BJ (cell line): Measurements from ENCODE around the gene ELOVL5. TPM values are rescaled to one million over a fixed set of nuclear protein-coding genes. Genes with fewer than 3 reads are reported as not detected.
A peak's percentile ranks its signal among the peaks of the same experiment; 100 is the strongest.

Experiments used
- CTCF ChIA-PET: fragments of 350-600 bp; formaldehyde crosslinking; extraction: SDS; loops from one replicate; lab custom pipeline; 2021; ENCODE audit warnings: antibody characterized with exemption, inconsistent platforms; lab: Yijun Ruan, JAX
- POLR2A ChIA-PET: fragments of 300-600 bp; sonication (Branson Sonifier 250); formaldehyde crosslinking; extraction: SDS; loops from one replicate; lab custom pipeline; 2021; ENCODE audit warnings: antibody characterized with exemption; lab: Charles Lee
- DNase-seq: peaks from one replicate; pipeline ENCODE4 v3.0.0-alpha.2; 2011; ENCODE audit warnings: low read depth
- H3K27me3 ChIP-seq: 2 replicates; pipeline ENCODE4 v1.6.0; 2011; ENCODE audit warnings: low read length; ENCODE audit not compliant: control insufficient read depth, insufficient read depth
- H3K36me3 ChIP-seq: 2 replicates; pipeline ENCODE4 v1.5.1; 2011; ENCODE audit warnings: low read length; ENCODE audit not compliant: control insufficient read depth, insufficient read depth
- H3K4me3 ChIP-seq: 2 replicates; pipeline ENCODE4 v1.5.1; 2011; ENCODE audit warnings: low read depth, mild to moderate bottlenecking, control low read depth, low read length
- polyA plus RNA-seq: library from polyadenylated mRNA; depleted of rRNA; stranded (reverse); fragments of >200 nt; gene quantifications from 2 replicates; pipeline ENCODE4 v1.2.3, GENCODE V29; 2011
- TF ChIP-seq, protein P1 (sequence below): IDR thresholded peaks from 2 replicates; pipeline ENCODE4 v1.5.1; 2011; ENCODE audit warnings: low read depth, mild to moderate bottlenecking, control low read depth, inconsistent platforms, low read length, moderate library complexity; ENCODE audit not compliant: insufficient read depth

ELOVL5 gene
- polyA plus RNA-seq, 1 experiment = 88.5 TPM

DNA sequence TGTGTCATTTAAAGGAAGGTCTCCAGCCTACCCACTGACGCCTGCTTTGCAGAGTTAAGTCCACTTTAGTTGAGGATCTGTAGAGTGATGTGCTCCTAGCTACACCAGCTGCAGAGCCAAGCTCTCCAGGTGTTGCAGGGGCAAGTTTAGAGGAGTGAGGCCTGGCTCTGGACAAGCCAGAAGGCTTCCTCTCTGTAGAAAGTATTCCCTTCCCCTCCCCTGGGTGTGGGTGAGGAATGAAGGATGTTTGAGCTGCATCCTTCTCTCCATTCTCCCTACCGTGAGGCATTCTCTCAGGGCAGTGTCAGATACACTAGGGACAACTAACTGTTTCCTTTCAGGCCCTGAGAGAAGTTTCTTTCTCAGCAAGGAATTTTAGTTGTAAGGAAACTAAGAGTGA, 66.5 kb downstream of the ELOVL5 start:
- Histone ChIP-seq H3K36me3 (peaks cover 3% of the 10 kb centered on the region; the same call in 1 of the 2 replicates), H3K4me3 (no peak overlapping the region), H3K27me3 (no peaks in the 10 kb centered on the region)
- CTCF ChIA-PET = no interaction called here
- DNase-seq = no peak
- POLR2A ChIA-PET = no interaction called here
- TF ChIP-seq, protein P1, sequence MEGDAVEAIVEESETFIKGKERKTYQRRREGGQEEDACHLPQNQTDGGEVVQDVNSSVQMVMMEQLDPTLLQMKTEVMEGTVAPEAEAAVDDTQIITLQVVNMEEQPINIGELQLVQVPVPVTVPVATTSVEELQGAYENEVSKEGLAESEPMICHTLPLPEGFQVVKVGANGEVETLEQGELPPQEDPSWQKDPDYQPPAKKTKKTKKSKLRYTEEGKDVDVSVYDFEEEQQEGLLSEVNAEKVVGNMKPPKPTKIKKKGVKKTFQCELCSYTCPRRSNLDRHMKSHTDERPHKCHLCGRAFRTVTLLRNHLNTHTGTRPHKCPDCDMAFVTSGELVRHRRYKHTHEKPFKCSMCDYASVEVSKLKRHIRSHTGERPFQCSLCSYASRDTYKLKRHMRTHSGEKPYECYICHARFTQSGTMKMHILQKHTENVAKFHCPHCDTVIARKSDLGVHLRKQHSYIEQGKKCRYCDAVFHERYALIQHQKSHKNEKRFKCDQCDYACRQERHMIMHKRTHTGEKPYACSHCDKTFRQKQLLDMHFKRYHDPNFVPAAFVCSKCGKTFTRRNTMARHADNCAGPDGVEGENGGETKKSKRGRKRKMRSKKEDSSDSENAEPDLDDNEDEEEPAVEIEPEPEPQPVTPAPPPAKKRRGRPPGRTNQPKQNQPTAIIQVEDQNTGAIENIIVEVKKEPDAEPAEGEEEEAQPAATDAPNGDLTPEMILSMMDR = no peak

DNA sequence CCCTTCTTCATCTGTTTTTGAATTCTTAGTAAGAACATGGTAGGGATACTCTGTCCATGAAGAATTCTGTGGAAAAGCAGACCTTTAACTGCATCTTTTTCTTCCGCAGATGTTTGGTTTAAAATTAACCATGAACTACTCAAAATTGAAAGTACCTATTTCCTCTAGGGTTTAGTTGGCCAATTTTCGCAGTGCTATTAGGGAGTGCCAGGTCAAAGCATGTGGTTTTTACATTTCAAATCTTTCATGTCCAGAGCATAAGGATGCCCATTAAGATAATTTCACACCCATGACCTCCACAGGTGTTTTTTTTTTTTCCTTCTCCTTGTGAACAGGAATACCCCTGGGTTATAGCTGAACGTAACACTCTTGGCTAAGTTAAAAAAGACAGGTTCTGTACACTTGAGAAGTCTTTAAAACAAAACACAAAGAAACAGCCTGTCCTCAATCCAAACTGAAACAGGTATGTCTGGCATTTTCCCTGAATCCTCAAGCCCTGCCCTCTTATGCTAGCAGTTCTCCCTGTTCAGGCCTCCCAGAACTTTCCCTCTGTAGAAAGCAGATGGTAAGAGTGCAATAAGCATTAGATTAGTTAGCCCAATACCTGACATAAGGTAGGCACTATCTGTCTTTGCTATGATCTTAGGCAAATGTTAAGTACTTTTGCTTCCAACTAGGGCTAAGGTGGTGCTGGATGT, 67.1 kb downstream of the ELOVL5 start:
- peaks cover 3% of the 10 kb centered on the region; the same call in 1 of the 2 replicates for H3K36me3 ChIP-seq
- CTCF ChIA-PET = interaction anchor here (0.9 kb wide), 1 partner anchor 11 kb away, joined by 3 read pairs; no protein-coding TSS in a partner anchor
- POLR2A ChIA-PET = no interaction called here

DNA sequence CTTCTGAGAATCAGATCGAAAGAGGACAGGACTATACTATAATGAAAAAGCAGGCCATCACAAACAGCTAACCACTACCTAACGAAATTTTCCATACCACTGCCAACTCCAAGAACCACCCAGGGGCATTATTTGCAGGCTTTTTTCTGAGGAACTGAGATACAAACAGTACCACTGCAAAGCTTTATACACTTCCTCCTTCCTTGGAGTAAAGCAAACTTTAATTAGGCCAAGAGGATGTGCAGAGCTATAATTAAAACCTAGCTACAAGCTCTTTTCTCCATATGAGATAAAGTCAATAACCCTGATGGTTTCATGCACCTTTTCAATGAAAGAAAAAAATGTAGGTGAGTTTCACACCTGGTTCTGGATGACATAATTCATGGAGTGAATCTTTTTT, 68.5 kb downstream of the ELOVL5 start:
- DNase-seq = no peak
- H3K27me3 ChIP-seq = no peaks in the 10 kb centered on the region
- POLR2A ChIA-PET = no interaction called here
- no peak overlapping the region for H3K4me3 ChIP-seq
- peaks cover 1% of the 10 kb centered on the region; the same call in 1 of the 2 replicates for H3K36me3 ChIP-seq
- TF ChIP-seq, protein P1 = no peak
- CTCF ChIA-PET = interaction anchor here (0.6 to 1.8 kb wide), 2 partner anchors 16 to 107 kb away, joined by 3 to 7 read pairs; no protein-coding TSS in a partner anchor

More for the DNA sequence above, 67.1 kb downstream of the ELOVL5 start:
- no peak for DNase-seq
- Histone ChIP-seq H3K4me3 (no peak overlapping the region), H3K27me3 (no peaks in the 10 kb centered on the region)
- TF ChIP-seq, protein P1 = no peak

DNA sequence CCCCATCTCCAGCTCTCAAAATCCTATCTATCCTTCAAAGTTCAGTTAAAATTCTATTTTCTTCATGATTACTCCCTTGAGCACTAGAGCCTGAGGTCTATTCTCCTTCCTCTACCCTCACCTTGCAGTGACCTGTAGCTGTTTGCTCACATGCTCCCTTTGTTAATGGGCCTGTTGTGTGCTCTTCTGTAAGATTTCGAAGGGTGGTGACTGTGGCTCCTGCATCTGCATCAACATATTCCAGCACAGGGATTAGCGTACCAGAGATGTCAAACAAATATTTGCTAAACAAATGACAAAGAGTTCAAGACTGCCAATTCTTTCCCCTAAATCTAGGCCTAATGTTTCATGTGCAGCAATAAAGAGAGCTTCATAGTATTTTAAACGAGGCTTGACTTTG, 69.5 kb downstream of the ELOVL5 start:
- TF ChIP-seq, protein P1 = no peak
- ChIA-PET CTCF (interaction anchor here (0.8 to 1.8 kb wide), 2 partner anchors 15 to 205 kb away, joined by 3 to 7 read pairs; no protein-coding TSS in a partner anchor), POLR2A (no interaction called here)
- no peaks in the 10 kb centered on the region for H3K27me3 ChIP-seq
- H3K36me3 ChIP-seq = peaks cover 3% of the 10 kb centered on the region
- DNase-seq = no peak
- no peak overlapping the region for H3K4me3 ChIP-seq

DNA sequence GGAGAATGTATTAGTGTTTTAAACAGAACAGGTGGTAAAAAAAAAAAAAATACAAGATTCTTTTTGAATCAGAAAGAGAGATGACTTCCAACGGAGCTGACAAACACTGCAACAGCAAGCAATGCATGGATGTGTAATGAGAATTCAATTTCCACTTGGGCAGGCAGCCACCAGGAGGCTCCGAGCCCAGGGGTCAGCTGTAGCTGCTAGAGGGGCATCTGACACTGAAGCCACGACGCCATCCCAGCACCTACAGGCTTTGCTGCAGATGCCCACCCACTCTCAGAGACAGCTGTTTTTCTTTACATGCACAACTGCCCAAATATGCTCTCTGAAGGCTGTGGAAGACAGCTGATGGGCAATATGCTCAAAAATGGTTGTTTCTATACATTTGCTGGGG, 75.4 kb downstream of the ELOVL5 start:
- DNase-seq = no peak
- ChIA-PET POLR2A (no interaction called here), CTCF (interaction anchor here (0.7 to 1.6 kb wide), 7 partner anchors 12 to 164 kb away, joined by 3 to 6 read pairs (median 3); no protein-coding TSS in a partner anchor)
- Histone ChIP-seq H3K36me3 (peaks cover 11% of the 10 kb centered on the region), H3K27me3 (no peaks in the 10 kb centered on the region), H3K4me3 (no peak overlapping the region)
- TF ChIP-seq, protein P1 = 0 out of 2 replicates have a peak, but pooled peaks have one; percentile 9
